Effector CD8-positive, alpha-beta T cell (primary cell): Measurements from ENCODE around the gene SCLY.
"Not testable (repeated sequence)": the region's sequence is repeated elsewhere in the genome, so short reads cannot be mapped to it uniquely, and the experiment has no call there.

Source experiments
- DNase-seq: peaks from one replicate; lab custom pipeline; 2025; lab: John Stamatoyannopoulos, UW
- total RNA-seq, 4 experiments: gene quantifications; one replicate each; lab custom pipeline; 2026; lab: John Stamatoyannopoulos, UW

SCLY gene
- total RNA-seq = 4.2 to 10.0 (median 7.5) reads per million in 4 experiments

GRCh38 chr2:238060542-238061314, at the start of gene SCLY:
TSS of gene SCLY (plus strand) at chr2:238061001. CDS start at chr2:238061055, 54 bp downstream.
- DNase-seq = peak; percentile 94

- no peak for DNase-seq
Observed at GRCh38 chr2:238013806-238014205, 47.0 kb upstream of the SCLY start.

- DNase-seq = no peak
Observed at GRCh38 chr2:238015705-238016104, 45.1 kb upstream of the SCLY start.

- DNase-seq = no peak
Observed at GRCh38 chr2:238016526-238016925, 44.3 kb upstream of the SCLY start.

- no peak for DNase-seq
Observed at GRCh38 chr2:238019962-238020361, 40.8 kb upstream of the SCLY start.

GRCh38 chr2:238020816-238021215, 40.0 kb upstream of the SCLY start:
- DNase-seq = no peak

- no peak for DNase-seq
Observed at GRCh38 chr2:238021327-238021726, 39.5 kb upstream of the SCLY start.

GRCh38 chr2:238022594-238023157, 38.1 kb upstream of the SCLY start:
- DNase-seq = no peak

- no peak for DNase-seq
Observed at GRCh38 chr2:238023608-238024007, 37.2 kb upstream of the SCLY start.

GRCh38 chr2:238024986-238025385, 35.8 kb upstream of the SCLY start:
- DNase-seq = no peak

GRCh38 chr2:238025741-238026360, 35.0 kb upstream of the SCLY start:
- no peak for DNase-seq

- DNase-seq = no peak
Observed at GRCh38 chr2:238027058-238027457, 33.7 kb upstream of the SCLY start.

GRCh38 chr2:238027591-238028415, 33.0 kb upstream of the SCLY start:
- no peak for DNase-seq

- DNase-seq = no peak
Observed at GRCh38 chr2:238029853-238030252, 30.9 kb upstream of the SCLY start.

- no peak for DNase-seq
Observed at GRCh38 chr2:238030422-238031155, 30.2 kb upstream of the SCLY start.

GRCh38 chr2:238031751-238032150, 29.1 kb upstream of the SCLY start:
- DNase-seq = no peak

- no peak for DNase-seq
Observed at GRCh38 chr2:238032755-238033337, 28.0 kb upstream of the SCLY start.

GRCh38 chr2:238033991-238034390, 26.8 kb upstream of the SCLY start:
- not testable (repeated sequence) for DNase-seq

- no peak for DNase-seq
Observed at GRCh38 chr2:238038203-238038602, 22.6 kb upstream of the SCLY start.

GRCh38 chr2:238039151-238039550, 21.6 kb upstream of the SCLY start:
- no peak for DNase-seq

GRCh38 chr2:238039985-238040384, 20.8 kb upstream of the SCLY start:
- no peak for DNase-seq
